Upper lobe of left lung (tissue), 4 donors: ENCODE measurements around the gene CCSER2.

Experiments used
- EP300 ChIP-seq, 4 donors: sonication (generic); formaldehyde crosslinking; IDR thresholded peaks; one replicate each; pipeline ENCODE4 v1.5.1; 2017; ENCODE audit warnings: antibody characterized with exemption in 4 of 4, control low read depth in 2 of 4
- TF ChIP-seq, protein P1 (sequence below), 6 experiments: fragments of 450-650 bp in 4 of 6; fragments of 200-600 bp in 2 of 6; sonication (generic) in 2 of 6; IDR thresholded peaks; one replicate each; pipeline ENCODE4 v1.5.1; 2016 to 2019; ENCODE audit warnings: antibody characterized with exemption in 6 of 6

DNA sequence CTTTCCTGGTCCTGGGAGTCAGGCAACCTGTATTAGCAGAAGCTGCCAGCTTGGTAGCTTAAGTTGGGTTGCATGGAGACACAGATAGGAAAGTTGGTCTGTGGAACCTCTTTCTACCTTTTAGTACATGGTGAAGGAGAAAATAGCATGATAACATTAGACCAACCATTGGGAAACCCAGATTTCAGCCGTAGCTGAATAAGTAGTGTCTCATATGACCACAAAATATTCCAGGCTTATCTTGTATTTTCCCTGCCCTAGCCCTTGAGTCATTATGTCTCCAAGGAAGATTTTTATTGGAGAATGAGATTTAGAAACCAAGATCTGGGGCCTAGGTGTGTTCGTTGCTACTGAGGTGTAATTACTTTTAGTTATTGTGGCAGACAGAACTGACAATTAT is 67.2 kb downstream of the CCSER2 start:
- TF ChIP-seq, protein P1, sequence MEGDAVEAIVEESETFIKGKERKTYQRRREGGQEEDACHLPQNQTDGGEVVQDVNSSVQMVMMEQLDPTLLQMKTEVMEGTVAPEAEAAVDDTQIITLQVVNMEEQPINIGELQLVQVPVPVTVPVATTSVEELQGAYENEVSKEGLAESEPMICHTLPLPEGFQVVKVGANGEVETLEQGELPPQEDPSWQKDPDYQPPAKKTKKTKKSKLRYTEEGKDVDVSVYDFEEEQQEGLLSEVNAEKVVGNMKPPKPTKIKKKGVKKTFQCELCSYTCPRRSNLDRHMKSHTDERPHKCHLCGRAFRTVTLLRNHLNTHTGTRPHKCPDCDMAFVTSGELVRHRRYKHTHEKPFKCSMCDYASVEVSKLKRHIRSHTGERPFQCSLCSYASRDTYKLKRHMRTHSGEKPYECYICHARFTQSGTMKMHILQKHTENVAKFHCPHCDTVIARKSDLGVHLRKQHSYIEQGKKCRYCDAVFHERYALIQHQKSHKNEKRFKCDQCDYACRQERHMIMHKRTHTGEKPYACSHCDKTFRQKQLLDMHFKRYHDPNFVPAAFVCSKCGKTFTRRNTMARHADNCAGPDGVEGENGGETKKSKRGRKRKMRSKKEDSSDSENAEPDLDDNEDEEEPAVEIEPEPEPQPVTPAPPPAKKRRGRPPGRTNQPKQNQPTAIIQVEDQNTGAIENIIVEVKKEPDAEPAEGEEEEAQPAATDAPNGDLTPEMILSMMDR (IDR thresholded peaks at IDR 0.05): no peak
- no peak for TF ChIP-seq EP300 (IDR thresholded peaks at IDR 0.05)
